Glomerular endothelial cell (primary cell): ENCODE results near the gene FMN1. TPM values are rescaled to one million over a fixed set of nuclear protein-coding genes. Genes with fewer than 3 reads are reported as not detected.

Experiments used
- DNase-seq: peaks from one replicate; pipeline ENCODE4 v3.0.0-alpha.2; 2011; ENCODE audit warnings: low read depth, low spot score; ENCODE audit errors: extremely low read depth
- total RNA-seq: library from RNA; depleted of rRNA; stranded (reverse); fragments of >200 nt; gene quantifications from 2 replicates; pipeline ENCODE4 v1.2.3, GENCODE V29; 2015

FMN1 gene
- total RNA-seq, 1 donor from 2014 or later: 0.58 TPM

DNA sequence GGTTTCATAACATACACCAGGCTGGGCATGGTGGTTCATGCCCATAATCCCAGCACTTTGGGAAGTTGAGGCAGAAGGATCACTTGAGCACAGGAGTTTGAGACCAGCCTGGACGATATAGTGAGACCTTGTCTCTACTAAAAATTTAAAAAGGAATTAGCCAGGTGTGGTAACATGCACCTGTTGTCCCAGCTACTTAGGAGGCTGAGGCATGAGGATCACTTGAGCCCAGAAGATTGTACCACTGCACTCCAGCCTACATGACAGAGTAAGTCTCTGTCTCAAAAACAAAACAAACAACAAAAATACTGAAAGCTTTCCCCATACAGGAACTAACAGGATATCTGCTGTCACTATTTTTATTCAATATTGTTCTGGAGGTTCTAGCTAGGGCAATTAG lies 455.8 kb downstream of the FMN1 start:
- DNase-seq: no peak

GRCh38 chr15:32737304-32737703 lies 457.2 kb downstream of the FMN1 start:
- no peak for DNase-seq

DNA sequence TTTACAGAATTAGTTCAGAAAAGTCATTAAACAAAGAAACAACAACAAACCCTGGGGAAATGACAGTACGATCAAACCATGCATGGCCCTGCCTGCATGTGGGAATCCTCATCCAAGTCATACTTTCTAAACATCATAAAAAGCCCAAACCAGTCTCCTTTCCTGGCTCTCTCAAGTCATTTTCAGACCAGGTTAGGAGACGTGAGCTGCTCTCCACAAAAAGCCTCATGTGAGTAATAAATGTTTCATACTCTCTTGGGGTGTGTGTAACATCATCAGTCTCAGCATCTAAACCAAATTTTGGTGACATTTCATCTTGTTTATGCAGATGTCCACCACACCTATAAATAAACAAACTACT lies 457.8 kb downstream of the FMN1 start:
- no peak for DNase-seq

DNA sequence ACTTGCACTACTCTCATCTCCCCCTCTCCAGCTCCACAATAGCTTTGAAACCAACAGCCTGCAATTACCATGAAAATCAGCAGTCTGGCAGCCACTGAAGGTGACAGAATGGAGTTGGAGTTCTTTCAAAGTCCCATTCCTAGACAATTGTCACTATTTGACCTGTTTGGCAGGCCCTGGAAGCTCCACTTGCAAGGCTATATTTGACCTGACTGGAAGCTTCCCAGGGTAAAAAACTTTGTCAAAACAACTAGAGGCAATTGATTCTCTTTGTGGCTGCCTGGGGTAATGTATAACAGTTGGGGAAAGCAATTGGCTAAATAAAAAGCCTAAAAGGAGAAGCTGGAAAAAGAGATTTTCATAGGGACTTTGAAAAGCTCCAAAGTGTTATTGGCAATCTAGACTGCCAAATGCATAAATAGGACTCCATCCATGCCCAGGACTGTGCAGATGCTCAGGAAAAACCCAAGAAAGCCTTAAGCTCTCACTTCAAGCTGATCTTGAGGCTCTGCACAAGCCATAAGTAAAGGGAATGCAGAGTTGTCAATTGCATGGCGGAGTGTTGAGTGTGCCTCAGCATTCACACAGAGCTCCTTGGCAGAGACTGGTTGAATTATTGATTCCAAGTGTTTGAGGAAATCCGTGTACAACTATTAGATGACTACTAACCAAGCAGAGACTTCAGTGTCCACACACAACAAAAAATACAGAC lies 458.4 kb downstream of the FMN1 start:
- DNase-seq: no peak

DNA sequence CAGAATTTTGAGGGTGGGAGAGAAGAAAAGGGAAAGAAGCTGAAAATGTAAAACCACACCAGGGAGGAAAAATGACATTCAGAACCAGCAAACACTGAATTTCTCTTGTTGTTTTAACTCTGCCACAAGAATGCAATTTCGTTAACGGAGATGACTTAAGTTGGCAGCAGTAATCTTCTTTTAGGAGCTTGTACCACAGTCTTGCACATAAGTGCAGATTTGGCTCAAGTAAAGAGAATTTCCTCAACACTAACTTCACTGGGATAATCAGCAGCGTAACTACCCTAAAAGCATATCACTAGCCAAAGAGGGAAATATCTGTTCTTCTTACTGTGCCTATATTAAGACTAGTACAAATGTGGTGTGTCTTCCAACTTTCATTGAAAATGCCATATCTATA lies 461.2 kb downstream of the FMN1 start:
- DNase-seq: no peak

DNA sequence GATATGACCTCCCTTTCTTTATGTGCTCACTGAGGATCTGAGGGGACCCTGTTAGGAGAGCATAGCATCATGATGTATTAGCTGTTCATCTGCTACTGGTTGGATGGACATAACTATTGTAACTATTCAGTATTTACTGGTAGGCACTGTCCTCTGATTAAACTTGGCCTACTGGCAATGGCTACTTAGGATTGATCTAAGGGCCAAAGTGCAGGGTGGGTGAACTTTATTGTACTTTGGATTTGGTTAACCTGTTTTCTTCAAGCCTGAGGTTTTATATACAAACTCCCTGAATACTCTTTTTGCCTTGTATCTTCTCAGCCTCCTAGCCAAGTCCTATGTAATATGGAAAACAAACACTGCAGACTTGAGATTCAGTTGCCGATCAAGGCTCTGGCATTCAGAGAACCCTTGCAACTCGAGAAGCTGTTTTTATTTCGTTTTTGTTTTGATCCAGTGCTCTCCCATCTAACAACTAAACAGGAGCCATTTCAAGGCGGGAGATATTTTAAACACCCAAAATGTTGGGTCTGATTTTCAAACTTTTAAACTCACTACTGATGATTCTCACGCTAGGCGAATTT lies 461.8 kb downstream of the FMN1 start:
- DNase-seq: no peak

GRCh38 chr15:32730677-32731654 lies 463.5 kb downstream of the FMN1 start:
- no peak for DNase-seq

GRCh38 chr15:32729700-32730395 lies 464.7 kb downstream of the FMN1 start:
- no peak for DNase-seq

- DNase-seq: no peak
These were observed 471.2 kb downstream of the FMN1 start for GRCh38 chr15:32723171-32723948.

DNA sequence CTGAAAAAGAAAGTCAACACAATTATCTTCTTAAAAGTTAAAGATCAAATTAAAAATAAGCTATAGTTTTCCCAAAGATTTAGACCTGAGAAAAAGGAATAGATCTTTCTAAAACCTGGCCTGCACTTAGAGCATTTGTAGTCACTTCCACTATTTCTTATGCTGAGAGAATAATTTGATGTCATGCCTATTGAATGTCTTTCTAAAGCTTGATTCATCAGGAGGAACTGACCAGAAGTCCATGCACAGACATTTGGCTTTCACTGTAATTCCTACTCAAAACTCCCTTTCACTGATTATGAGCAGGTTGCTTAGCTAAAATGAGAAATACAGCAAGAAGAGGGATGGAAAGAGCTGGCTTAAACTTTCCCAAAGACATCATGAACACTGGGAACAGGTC lies 472.4 kb downstream of the FMN1 start:
- DNase-seq: no peak

DNA sequence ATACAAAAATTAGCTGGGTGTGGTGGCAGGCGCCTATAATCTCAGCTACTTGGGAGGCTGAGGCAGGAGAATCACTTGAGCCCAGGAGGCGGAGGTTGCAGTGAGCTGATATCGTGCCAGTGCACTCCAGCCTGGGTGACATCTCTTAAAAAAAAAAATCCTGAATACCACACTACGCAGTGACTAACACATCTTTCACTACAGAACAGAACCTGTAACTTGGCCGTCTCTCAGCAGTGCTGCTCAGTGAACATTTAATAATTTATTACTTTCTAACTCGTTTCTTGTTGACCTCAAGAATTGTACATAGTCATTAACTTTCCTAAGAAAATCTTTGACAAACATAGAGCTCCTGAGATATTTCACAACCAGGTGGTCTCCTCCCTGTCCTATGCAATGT lies 472.9 kb downstream of the FMN1 start:
- DNase-seq: no peak

DNA sequence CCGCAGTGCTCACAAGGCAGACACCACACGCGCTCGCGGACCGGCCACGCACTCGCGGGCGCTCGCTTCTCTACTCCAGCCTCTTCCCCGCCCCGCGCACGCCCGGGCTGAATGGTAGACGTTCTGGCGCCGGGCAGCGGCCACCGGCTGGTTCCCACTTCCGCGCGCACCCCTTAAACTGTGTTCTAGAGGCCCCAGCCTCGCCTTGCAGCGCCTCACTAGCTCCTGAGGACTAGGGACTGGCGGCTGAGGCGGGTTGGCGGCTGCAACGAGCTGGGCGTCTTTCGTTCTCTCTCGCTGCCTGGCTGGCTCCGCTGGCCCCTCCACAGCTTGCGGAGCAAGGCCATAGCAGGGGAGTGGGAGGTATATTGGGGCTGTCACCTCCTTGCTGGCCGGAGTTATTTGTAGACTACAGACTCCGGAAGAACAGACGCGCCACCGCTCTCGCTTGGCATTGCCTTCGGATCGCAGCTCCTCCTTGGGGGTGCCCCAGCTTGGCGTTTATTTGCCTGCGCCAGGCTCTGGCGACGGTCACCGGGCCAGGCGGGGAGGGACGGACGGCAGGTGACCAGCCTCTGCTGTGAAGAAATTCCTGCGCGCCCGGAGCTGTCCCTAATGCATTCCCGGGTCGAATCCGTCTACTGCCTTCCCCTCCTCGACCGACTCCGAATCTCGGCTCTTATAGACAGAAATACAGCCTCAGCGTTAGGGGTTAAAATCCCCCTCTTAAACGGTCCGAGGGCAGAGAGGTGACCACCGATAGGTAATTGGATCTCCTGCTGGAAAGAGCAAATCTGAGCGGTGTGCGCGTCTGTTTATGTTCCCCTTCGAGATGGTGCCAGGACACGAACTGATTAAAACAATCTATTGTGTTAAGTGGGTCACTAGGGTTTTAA lies 475.4 kb downstream of the FMN1 start:
- no peak for DNase-seq

DNA sequence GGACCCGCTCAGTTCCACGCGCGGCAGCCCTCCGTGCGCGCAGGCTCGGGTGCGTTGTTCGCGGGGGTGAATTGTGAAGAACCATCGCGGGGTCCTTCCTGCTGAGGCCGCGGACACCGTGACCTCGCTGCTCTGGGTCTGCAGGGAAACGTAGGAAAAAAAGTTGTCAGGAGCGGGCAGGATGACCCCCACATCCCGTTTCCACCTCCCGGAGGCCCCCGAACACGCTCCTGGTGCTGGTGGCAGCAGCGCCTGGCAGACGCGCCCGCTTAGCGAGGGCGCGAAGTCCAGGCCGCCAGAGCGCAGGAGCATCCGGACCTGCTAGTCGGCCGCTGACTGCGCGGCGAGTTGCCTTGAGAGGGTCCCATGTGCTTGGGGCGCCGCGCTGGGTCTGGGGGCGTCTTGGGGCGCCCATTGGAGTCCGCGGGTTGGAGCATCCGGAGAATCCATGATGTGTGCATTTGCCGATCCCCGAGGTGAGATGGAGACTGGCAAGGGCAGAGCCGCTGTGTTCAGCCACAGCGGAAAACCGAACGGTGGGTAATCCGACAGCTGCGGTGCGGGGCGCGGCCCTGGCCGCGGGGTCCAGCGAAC lies 476.2 kb downstream of the FMN1 start:
- DNase-seq: no peak

DNA sequence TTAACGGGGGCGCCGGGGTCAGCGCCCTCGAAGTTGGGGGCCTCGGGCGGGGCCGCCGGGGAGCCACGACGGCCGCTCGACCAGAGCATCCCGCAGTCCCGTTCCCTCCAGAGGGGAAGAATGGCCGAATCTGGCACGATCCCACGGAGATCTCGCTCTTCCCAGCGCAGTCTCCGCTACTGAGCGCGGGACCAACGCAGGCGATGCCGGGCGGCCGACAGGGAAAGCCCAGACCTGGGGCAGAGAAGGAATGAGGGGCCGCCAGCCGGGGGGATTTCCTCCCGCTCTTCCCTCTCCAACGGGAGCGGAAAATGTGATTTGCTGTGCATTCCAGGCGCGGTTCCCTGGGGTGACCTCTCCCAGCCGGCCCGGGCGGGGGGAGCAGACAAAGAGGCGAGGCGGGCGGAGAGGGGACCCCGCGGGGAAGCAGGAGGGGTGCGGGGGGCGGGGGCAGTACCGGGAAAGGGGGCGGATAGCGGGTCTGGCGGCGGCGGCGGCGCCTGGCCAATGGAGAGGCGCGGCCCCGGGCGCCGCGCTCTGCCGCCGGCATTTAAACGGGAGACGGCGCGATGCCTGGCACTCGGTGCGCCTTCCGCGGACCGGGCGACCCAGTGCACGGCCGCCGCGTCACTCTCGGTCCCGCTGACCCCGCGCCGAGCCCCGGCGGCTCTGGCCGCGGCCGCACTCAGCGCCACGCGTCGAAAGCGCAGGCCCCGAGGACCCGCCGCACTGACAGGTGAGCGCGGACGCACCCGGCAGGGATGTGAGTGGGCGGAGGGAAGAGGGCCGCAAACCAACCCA lies 476.9 kb downstream of the FMN1 start, which contains the start of gene GREM1:
Gene GREM1, plus strand, starts transcription at position 579 of the 801 bp plus-strand sequence. CDS start 12,687 bp downstream, outside the sequence.
- DNase-seq: no peak

DNA sequence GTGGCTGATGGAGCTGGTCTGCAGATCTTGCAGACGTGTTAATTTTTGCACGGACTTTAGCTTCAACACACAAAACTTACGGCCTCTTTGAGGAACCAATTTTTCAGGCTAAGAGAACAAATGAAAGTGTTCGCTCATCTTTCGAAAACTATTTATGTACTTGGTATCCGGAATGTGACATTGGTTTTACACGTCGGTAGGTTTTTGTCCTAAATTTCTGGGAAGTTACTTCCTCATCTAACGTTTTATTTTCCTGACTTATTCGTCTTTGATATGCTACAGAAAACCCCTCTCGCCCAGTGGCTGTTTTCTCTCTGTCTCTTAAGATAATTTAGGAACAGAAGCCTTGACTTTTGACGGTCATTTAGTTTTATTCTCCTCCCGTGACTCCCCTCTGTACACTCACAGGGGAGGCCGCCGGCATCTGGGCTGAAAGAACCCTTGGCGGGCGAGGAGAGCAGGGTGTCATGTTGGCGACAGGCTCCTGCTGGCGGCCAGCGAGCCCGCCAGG lies 477.5 kb downstream of the FMN1 start:
- DNase-seq: no peak

DNA sequence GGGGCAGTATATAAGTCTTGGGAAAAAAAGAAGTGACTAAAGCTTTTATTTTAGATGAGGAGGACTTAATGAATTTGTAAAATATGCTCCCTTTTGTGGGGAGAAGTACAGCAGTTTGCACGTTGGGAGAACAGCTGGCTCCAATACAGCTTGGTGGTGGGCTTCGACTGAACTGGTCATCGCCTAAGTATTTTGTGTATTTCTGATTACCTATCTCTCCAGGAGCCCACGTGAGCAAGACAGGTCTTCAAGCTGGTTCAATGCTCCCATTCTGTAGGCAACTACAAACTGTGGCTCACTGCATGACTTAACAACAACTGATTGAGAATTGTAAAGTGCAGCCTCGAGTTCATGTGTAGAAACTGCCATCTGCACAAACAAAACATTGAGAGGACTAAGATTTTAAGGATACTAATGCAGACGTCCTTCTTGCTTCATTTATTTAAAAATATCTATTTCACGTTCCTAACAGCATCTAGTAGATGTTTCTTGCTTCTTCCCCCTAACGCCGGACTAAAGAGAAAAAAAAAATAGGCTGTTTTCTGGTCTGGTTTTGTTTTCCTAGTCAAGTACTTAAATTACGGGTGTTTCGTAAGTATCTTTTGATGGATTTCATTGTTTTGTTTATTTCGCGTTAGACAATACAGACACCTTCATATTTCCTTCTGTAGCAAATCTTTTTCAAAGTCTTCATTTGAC lies 478.1 kb downstream of the FMN1 start:
- DNase-seq: no peak
